ENCODE results near the gene COL27A1. TPM values are rescaled to one million over a fixed set of nuclear protein-coding genes. Genes with fewer than 3 reads are reported as not detected.

Gene COL27A1
- total and polyA plus RNA-seq, 2 experiments from 2014 or later = 10.5 to 18.0 TPM

GRCh38 chr9:114214686-114215414 is 59.5 kb downstream of the COL27A1 start:
- H3K36me3 Mint-ChIP-seq (ENCODE audit: low read depth) = peaks cover 3% of the 10 kb centered on the region; the same call in 1 of the 3 replicates
- Histone ChIP-seq H3K4me2 (no peak overlapping the region), H3K27ac (ENCODE audit: low read depth) (no peak overlapping the region), H3K4me1 (ENCODE audit: insufficient read depth) (no peaks in the 10 kb centered on the region), H3K79me2 (replicated peaks; ENCODE audit: insufficient read depth) (no peaks in the 10 kb centered on the region), H3K9me2 (ENCODE audit: insufficient read depth) (no peaks in the 10 kb centered on the region), H3K27me3 (ENCODE audit: insufficient read depth) (no peaks in the 10 kb centered on the region), H3F3A (replicated peaks; ENCODE audit: low read depth) (no peaks in the 10 kb centered on the region), H3K4me3 (no peak overlapping the region), H3K36me3 (ENCODE audit: insufficient read depth) (no peaks in the 10 kb centered on the region), H2AFZ (no peak overlapping the region), H4K20me1 (replicated peaks; ENCODE audit: insufficient read depth) (no peaks in the 10 kb centered on the region)
- no peak for DNase-seq (ENCODE audit: low spot score)
- no peak overlapping the region for H3K4me3 Mint-ChIP-seq
- ATAC-seq = no peak
- H3K9me3 Mint-ChIP-seq = no peaks in the 10 kb centered on the region
- peaks cover 6% of the 10 kb centered on the region for H3K27me3 Mint-ChIP-seq (ENCODE audit: insufficient read depth, low read depth, poor library complexity)
- peaks cover 3% of the 10 kb centered on the region; the same call in 1 of the 3 replicates for H3K4me1 Mint-ChIP-seq
- TF ChIP-seq CREB1 (CRISPR knock-in tag; IDR thresholded peaks at IDR 0.05; ENCODE audit: low read depth) (no peak), ZNF331 (CRISPR knock-in tag; IDR thresholded peaks at IDR 0.05; ENCODE audit: low read depth) (no peak), REST (IDR thresholded peaks at IDR 0.05; ENCODE audit: unreplicated experiment) (no peak), CTCF (conservative IDR thresholded peaks at IDR 0.05; ENCODE audit: low read depth in 2 of 2) (no peak), ZNF462 (CRISPR knock-in tag; IDR thresholded peaks at IDR 0.05) (no peak), STAT1 (IDR thresholded peaks at IDR 0.05; ENCODE audit: unreplicated experiment) (no peak), POLR2AphosphoS5 (IDR thresholded peaks at IDR 0.05; ENCODE audit: low read depth) (no peak), JUNB (IDR thresholded peaks at IDR 0.05; ENCODE audit: unreplicated experiment) (no peak), ZNF114 (CRISPR knock-in tag; IDR thresholded peaks at IDR 0.05) (no peak), ETS1 (IDR thresholded peaks at IDR 0.05) (no peak), EZH2phosphoT487 (IDR thresholded peaks at IDR 0.05; ENCODE audit: unreplicated experiment) (no peak), EZH2 (IDR thresholded peaks at IDR 0.05; ENCODE audit: low read depth, unreplicated experiment) (no peak), NANOG (IDR thresholded peaks at IDR 0.05; ENCODE audit: borderline replicate concordance) (no peak)
- no peak overlapping the region for H3K27ac Mint-ChIP-seq

All from GM23338 (cell line).